Dermis blood vessel endothelial cell (primary cell): ENCODE measurements around the gene CES3. TPM values are rescaled to one million over a fixed set of nuclear protein-coding genes. Genes with fewer than 3 reads are reported as not detected.
A peak's percentile ranks its signal among the peaks of the same experiment; 100 is the strongest.
"Not testable (repeated sequence)": the region's sequence is repeated elsewhere in the genome, so short reads cannot be mapped to it uniquely, and the experiment has no call there.

Experiments
- DNase-seq: peaks from one replicate; pipeline ENCODE4 v3.0.0; 2010
- total RNA-seq: library from RNA; depleted of rRNA; stranded (reverse); fragments of >200 nt; gene quantifications from 2 replicates; pipeline ENCODE4 v1.2.3, GENCODE V29; 2014

Gene CES3
- total RNA-seq, 1 donor from 2014 or later = not detected

GRCh38 chr16:66926961-66927436 is 34.1 kb upstream of the CES3 start:
- DNase-seq = peak; percentile 25

GRCh38 chr16:66927918-66928649 is 33.0 kb upstream of the CES3 start:
- no peak for DNase-seq

GRCh38 chr16:66928702-66929388 is 32.2 kb upstream of the CES3 start:
- peak; percentile 43 for DNase-seq

- peak; percentile 26 for DNase-seq
Observed at GRCh38 chr16:66930189-66930588, 30.9 kb upstream of the CES3 start.

GRCh38 chr16:66931665-66932064 is 29.4 kb upstream of the CES3 start:
- no peak for DNase-seq

- no peak for DNase-seq
Observed at GRCh38 chr16:66932076-66932475, 29.0 kb upstream of the CES3 start.

GRCh38 chr16:66933776-66934137 is 27.3 kb upstream of the CES3 start:
- no peak for DNase-seq

GRCh38 chr16:66934138-66934838 is 26.8 kb upstream of the CES3 start, which contains the start of gene CIAO2B:
Gene CIAO2B (minus strand): TSS chr16:66934402. CDS start chr16:66934364, 38 bp downstream.
- DNase-seq = peak; percentile 90

- not testable (repeated sequence) for DNase-seq
Observed at GRCh38 chr16:66934839-66935313, 26.2 kb upstream of the CES3 start.

GRCh38 chr16:66935314-66936011 is 25.6 kb upstream of the CES3 start, which contains the start of gene CES2:
Gene CES2 (plus strand): TSS chr16:66935516. CDS start chr16:66935636, 120 bp downstream.
- peak; percentile 46 for DNase-seq

- DNase-seq = no peak
Observed at GRCh38 chr16:66936462-66936861, 24.6 kb upstream of the CES3 start.

GRCh38 chr16:66936889-66937554 is 24.0 kb upstream of the CES3 start:
- DNase-seq = no peak

- DNase-seq = no peak
Observed at GRCh38 chr16:66937725-66938337, 23.2 kb upstream of the CES3 start.

GRCh38 chr16:66939366-66939765 is 21.7 kb upstream of the CES3 start:
- DNase-seq = no peak

GRCh38 chr16:66940236-66940635 is 20.8 kb upstream of the CES3 start:
- no peak for DNase-seq

GRCh38 chr16:66942981-66943380 is 18.1 kb upstream of the CES3 start:
- no peak for DNase-seq

GRCh38 chr16:66943426-66944053 is 17.5 kb upstream of the CES3 start:
- no peak for DNase-seq

- DNase-seq = no peak
Observed at GRCh38 chr16:66944054-66944441, 17.0 kb upstream of the CES3 start.

GRCh38 chr16:66944971-66945370 is 16.1 kb upstream of the CES3 start:
- DNase-seq = not testable (repeated sequence)

GRCh38 chr16:66945939-66946338 is 15.1 kb upstream of the CES3 start:
- no peak for DNase-seq

- no peak for DNase-seq
Observed at GRCh38 chr16:66946541-66946940, 14.5 kb upstream of the CES3 start.
